SK-N-SH (cell line): Measurements from ENCODE around the gene PPP1R1C. TPM values are rescaled to one million over a fixed set of nuclear protein-coding genes. Genes with fewer than 3 reads are reported as not detected.

ENCODE experiments used
- CTCF ChIA-PET: fragments of 300-600, 350-600 bp; formaldehyde crosslinking; extraction: SDS; loops from one replicate; lab custom pipeline; 2021; lab: Yijun Ruan, JAX
- POLR2A ChIA-PET: fragments of 350-600 bp; sonication (Branson Sonifier 250); formaldehyde crosslinking; extraction: SDS; loops from one replicate; lab custom pipeline; 2020; ENCODE audit warnings: antibody characterized with exemption, inconsistent platforms; lab: Yijun Ruan, JAX
- DNase-seq: peaks from one replicate; pipeline ENCODE4 v3.0.0; 2012
- H2AFZ ChIP-seq: fragments of 200-600 bp; sonication (generic); 2 replicates; pipeline ENCODE4 v1.8.1; 2016; ENCODE audit warnings: antibody characterized with exemption, mild to moderate bottlenecking, low read depth
- H3F3A ChIP-seq: fragments of 200-600 bp; sonication (generic); replicated peaks from 2 replicates; pipeline ENCODE3; 2016; ENCODE audit warnings: antibody characterized with exemption, mild to moderate bottlenecking; ENCODE audit not compliant: insufficient read depth
- H3K27ac ChIP-seq, 2 experiments: fragments of 200-500 bp in 1 of 2; fragments of 200-600 bp in 1 of 2; sonication (Bioruptor generic) in 1 of 2; sonication (generic), shearing (Covaris generic) in 1 of 2; 2 replicates each; pipeline versions ENCODE4 v1.5.1 to v1.6.1; 2014 to 2016; ENCODE audit warnings: low read depth in 2 of 2, inconsistent platforms in 1 of 2, low read length in 1 of 2, mild to moderate bottlenecking in 1 of 2, mixed read lengths in 1 of 2
- H3K27me3 ChIP-seq: fragments of 200-600 bp; sonication (generic), shearing (Covaris generic); 2 replicates; pipeline ENCODE4 v1.6.1; 2016; ENCODE audit warnings: mixed run types; ENCODE audit not compliant: insufficient read depth
- H3K36me3 ChIP-seq, 2 experiments: fragments of 200-500 bp in 1 of 2; fragments of 200-600 bp in 1 of 2; sonication (Bioruptor generic) in 1 of 2; sonication (generic) in 1 of 2; replicated peaks in 1 of 2; 2 replicates each; pipeline versions ENCODE3 to v1.5.1; 2014 to 2016; ENCODE audit warnings: low read length in 1 of 2, mild to moderate bottlenecking in 1 of 2; ENCODE audit not compliant: insufficient read depth in 2 of 2, control insufficient read depth in 1 of 2
- H3K4me1 ChIP-seq, 2 experiments: fragments of 200-500 bp in 1 of 2; fragments of 200-600 bp in 1 of 2; sonication (Bioruptor generic) in 1 of 2; sonication (generic), shearing (Covaris generic) in 1 of 2; 2 replicates each; pipeline versions ENCODE4 v1.5.1 to v1.6.1; 2014 to 2016; ENCODE audit warnings: low read depth in 1 of 2, low read length in 1 of 2, mixed run types in 1 of 2; ENCODE audit not compliant: insufficient read depth in 2 of 2, control insufficient read depth in 1 of 2
- H3K4me2 ChIP-seq: fragments of 200-600 bp; sonication (generic), shearing (Covaris generic); 2 replicates; pipeline ENCODE4 v1.6.1; 2017; ENCODE audit warnings: mixed run types
- H3K4me3 ChIP-seq, 2 experiments: fragments of 200-500 bp in 1 of 2; fragments of 200-600 bp in 1 of 2; sonication (Bioruptor generic) in 1 of 2; sonication (generic), shearing (Covaris generic) in 1 of 2; 2 replicates each; pipeline versions ENCODE4 v1.5.1 to v1.8.1; 2014 to 2016; ENCODE audit warnings: low read depth in 2 of 2, inconsistent platforms in 1 of 2, low read length in 1 of 2, mild to moderate bottlenecking in 1 of 2, mixed read lengths in 1 of 2, moderate library complexity in 1 of 2
- H3K79me2 ChIP-seq: fragments of 200-600 bp; sonication (generic); 2 replicates; pipeline ENCODE4 v1.8.1; 2017; ENCODE audit warnings: mild to moderate bottlenecking; ENCODE audit not compliant: insufficient read depth
- H3K9ac ChIP-seq: fragments of 200-600 bp; sonication (generic); 2 replicates; pipeline ENCODE4 v1.6.1; 2017; ENCODE audit warnings: mixed run types
- H3K9me2 ChIP-seq: fragments of 200-600 bp; sonication (generic); 2 replicates; pipeline ENCODE4 v1.6.1; 2017; ENCODE audit warnings: mixed run types
- H3K9me3 ChIP-seq: fragments of 200-600 bp; sonication (generic); 2 replicates; pipeline ENCODE4 v1.6.1; 2017; ENCODE audit warnings: mixed run types, mild to moderate bottlenecking, moderate library complexity
- H4K20me1 ChIP-seq: fragments of 200-600 bp; sonication (generic); 2 replicates; pipeline ENCODE4 v1.6.1; 2017; ENCODE audit warnings: mild to moderate bottlenecking, mixed run types; ENCODE audit not compliant: insufficient read depth
- ELF1 ChIP-seq: IDR thresholded peaks from 2 replicates; pipeline ENCODE4 v1.4.0; 2012
- EP300 ChIP-seq, 2 experiments: IDR thresholded peaks; 2 replicates each; pipeline versions ENCODE4 v1.4.0 to v1.6.1; 2012; ENCODE audit warnings: borderline replicate concordance in 1 of 2, low read depth in 1 of 2, low read length in 1 of 2
- FOXJ3 ChIP-seq: sonication (generic); formaldehyde crosslinking; IDR thresholded peaks from 2 replicates; pipeline ENCODE4 v1.5.1; 2020; ENCODE audit warnings: mild to moderate bottlenecking, missing genetic modification reagents
- FOXM1 ChIP-seq: IDR thresholded peaks from 2 replicates; pipeline ENCODE4 v1.4.0; 2012; ENCODE audit warnings: low read depth, mild to moderate bottlenecking
- GABPA ChIP-seq: IDR thresholded peaks from 2 replicates; pipeline ENCODE4 v1.4.0; 2012; ENCODE audit warnings: low read depth, mild to moderate bottlenecking
- MEF2A ChIP-seq: IDR thresholded peaks from 2 replicates; pipeline ENCODE4 v1.4.0; 2012; ENCODE audit warnings: low read depth, borderline replicate concordance
- MXI1 ChIP-seq: IDR thresholded peaks from 2 replicates; pipeline ENCODE4 v1.6.1; 2012; ENCODE audit warnings: mild to moderate bottlenecking, low read depth, low read length, improper control_type of control experiment
- RFX5 ChIP-seq: IDR thresholded peaks from 2 replicates; pipeline ENCODE4 v1.6.1; 2012; ENCODE audit warnings: mild to moderate bottlenecking, improper control_type of control experiment, low read length
- RXRA ChIP-seq: IDR thresholded peaks from 2 replicates; pipeline ENCODE4 v1.4.0; 2012; ENCODE audit warnings: low read depth, mild to moderate bottlenecking, borderline replicate concordance
- TAF1 ChIP-seq: IDR thresholded peaks from 2 replicates; pipeline ENCODE4 v1.6.1; 2012; ENCODE audit warnings: low read depth, mild to moderate bottlenecking, low read length, moderate library complexity, borderline replicate concordance
- TCF12 ChIP-seq: IDR thresholded peaks from 2 replicates; pipeline ENCODE4 v1.4.0; 2012
- YY1 ChIP-seq: IDR thresholded peaks from 2 replicates; pipeline ENCODE4 v1.4.0; 2012; ENCODE audit warnings: low read depth, mild to moderate bottlenecking
- WGBS: methylation state at CpG from one replicate; pipeline ENCODE4 v1.1.6; 2017; ENCODE audit warnings: low lambda C conversion rate; 5-methylcytosine and 5-hydroxymethylcytosine counted together
- polyA plus RNA-seq, 3 experiments: library from polyadenylated mRNA; depleted of rRNA; stranded (reverse); fragments of >200 nt; gene quantifications; 2 replicates each; pipeline ENCODE4 v1.2.3, GENCODE V29; 2012
- TF ChIP-seq, protein P1 (sequence below): IDR thresholded peaks from 2 replicates; pipeline ENCODE4 v1.4.0; 2012; ENCODE audit warnings: low read depth, borderline replicate concordance
- TF ChIP-seq, protein P2 (sequence below): IDR thresholded peaks from 2 replicates; pipeline ENCODE4 v1.6.1; 2012; ENCODE audit warnings: mild to moderate bottlenecking, low read depth, low read length, moderate library complexity

PPP1R1C gene
- polyA plus RNA-seq, 1 of the 3 experiments (the other 2 are of a cell fraction): 0.41 TPM

- no peaks in the 10 kb centered on the region for H4K20me1 ChIP-seq
- DNase-seq: no peak
- no peak overlapping the region for H3K9ac ChIP-seq
- no peak overlapping the region for H2AFZ ChIP-seq
- peaks cover 12% of the 10 kb centered on the region for H3F3A ChIP-seq
- peaks cover 3 to 13% of the 10 kb centered on the region in 2 experiments for H3K4me1 ChIP-seq
- 82% methylated on average over 3 of the region's 3 CpGs for WGBS
- H3K36me3 ChIP-seq: no peaks in the 10 kb centered on the region
- no peaks in the 10 kb centered on the region for H3K79me2 ChIP-seq
- CTCF ChIA-PET: interaction anchor here (1.1 kb wide), 1 partner anchor 15 kb away, joined by 3 read pairs; no protein-coding TSS in a partner anchor
- no peaks in the 10 kb centered on the region for H3K9me3 ChIP-seq
- H3K27me3 ChIP-seq: no peaks in the 10 kb centered on the region
- POLR2A ChIA-PET: no interaction called here
- no peak overlapping the region for H3K27ac ChIP-seq
- no peak for TF ChIP-seq RFX5
- no peak for TF ChIP-seq FOXM1
- TF ChIP-seq RXRA: no peak
- TF ChIP-seq MEF2A: no peak
- no peak for TF ChIP-seq MXI1
- no peak for TF ChIP-seq ELF1
- TF ChIP-seq, protein P1, sequence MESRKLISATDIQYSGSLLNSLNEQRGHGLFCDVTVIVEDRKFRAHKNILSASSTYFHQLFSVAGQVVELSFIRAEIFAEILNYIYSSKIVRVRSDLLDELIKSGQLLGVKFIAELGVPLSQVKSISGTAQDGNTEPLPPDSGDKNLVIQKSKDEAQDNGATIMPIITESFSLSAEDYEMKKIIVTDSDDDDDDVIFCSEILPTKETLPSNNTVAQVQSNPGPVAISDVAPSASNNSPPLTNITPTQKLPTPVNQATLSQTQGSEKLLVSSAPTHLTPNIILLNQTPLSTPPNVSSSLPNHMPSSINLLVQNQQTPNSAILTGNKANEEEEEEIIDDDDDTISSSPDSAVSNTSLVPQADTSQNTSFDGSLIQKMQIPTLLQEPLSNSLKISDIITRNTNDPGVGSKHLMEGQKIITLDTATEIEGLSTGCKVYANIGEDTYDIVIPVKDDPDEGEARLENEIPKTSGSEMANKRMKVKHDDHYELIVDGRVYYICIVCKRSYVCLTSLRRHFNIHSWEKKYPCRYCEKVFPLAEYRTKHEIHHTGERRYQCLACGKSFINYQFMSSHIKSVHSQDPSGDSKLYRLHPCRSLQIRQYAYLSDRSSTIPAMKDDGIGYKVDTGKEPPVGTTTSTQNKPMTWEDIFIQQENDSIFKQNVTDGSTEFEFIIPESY: no peak
- no peak for TF ChIP-seq TCF12
- no peak for TF ChIP-seq TAF1
- no peak for TF ChIP-seq FOXJ3 (CRISPR knock-in tag)
- no peak for TF ChIP-seq YY1
- TF ChIP-seq, protein P2, sequence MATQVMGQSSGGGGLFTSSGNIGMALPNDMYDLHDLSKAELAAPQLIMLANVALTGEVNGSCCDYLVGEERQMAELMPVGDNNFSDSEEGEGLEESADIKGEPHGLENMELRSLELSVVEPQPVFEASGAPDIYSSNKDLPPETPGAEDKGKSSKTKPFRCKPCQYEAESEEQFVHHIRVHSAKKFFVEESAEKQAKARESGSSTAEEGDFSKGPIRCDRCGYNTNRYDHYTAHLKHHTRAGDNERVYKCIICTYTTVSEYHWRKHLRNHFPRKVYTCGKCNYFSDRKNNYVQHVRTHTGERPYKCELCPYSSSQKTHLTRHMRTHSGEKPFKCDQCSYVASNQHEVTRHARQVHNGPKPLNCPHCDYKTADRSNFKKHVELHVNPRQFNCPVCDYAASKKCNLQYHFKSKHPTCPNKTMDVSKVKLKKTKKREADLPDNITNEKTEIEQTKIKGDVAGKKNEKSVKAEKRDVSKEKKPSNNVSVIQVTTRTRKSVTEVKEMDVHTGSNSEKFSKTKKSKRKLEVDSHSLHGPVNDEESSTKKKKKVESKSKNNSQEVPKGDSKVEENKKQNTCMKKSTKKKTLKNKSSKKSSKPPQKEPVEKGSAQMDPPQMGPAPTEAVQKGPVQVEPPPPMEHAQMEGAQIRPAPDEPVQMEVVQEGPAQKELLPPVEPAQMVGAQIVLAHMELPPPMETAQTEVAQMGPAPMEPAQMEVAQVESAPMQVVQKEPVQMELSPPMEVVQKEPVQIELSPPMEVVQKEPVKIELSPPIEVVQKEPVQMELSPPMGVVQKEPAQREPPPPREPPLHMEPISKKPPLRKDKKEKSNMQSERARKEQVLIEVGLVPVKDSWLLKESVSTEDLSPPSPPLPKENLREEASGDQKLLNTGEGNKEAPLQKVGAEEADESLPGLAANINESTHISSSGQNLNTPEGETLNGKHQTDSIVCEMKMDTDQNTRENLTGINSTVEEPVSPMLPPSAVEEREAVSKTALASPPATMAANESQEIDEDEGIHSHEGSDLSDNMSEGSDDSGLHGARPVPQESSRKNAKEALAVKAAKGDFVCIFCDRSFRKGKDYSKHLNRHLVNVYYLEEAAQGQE: no peak
- TF ChIP-seq GABPA: no peak
- TF ChIP-seq EP300 (IDR thresholded peaks at IDR 0.05; ENCODE audit: borderline replicate concordance in 1 of 2, low read depth in 1 of 2, low read length in 1 of 2): no peak
- no peaks in the 10 kb centered on the region for H3K9me2 ChIP-seq
- H3K4me2 ChIP-seq: no peak overlapping the region
- H3K4me3 ChIP-seq: no peak overlapping the region
These were observed 76.8 kb downstream of the PPP1R1C start for GRCh38 chr2:182062329-182062972.
